Skeletal muscle cell (primary cell): Measurements from ENCODE around the gene CDR2.
"Not testable (repeated sequence)": the region's sequence is repeated elsewhere in the genome, so short reads cannot be mapped to it uniquely, and the experiment has no call there.

Experiments used
- DNase-seq: peaks from one replicate; pipeline ENCODE4 v3.0.0-alpha.2; 2010; ENCODE audit warnings: low read depth
- H3K4me3 ChIP-seq: 2 replicates; pipeline ENCODE4 v1.5.1; 2011; ENCODE audit warnings: low read depth, mild to moderate bottlenecking, control low read depth, low read length, moderate library complexity

The CDR2 gene

DNA sequence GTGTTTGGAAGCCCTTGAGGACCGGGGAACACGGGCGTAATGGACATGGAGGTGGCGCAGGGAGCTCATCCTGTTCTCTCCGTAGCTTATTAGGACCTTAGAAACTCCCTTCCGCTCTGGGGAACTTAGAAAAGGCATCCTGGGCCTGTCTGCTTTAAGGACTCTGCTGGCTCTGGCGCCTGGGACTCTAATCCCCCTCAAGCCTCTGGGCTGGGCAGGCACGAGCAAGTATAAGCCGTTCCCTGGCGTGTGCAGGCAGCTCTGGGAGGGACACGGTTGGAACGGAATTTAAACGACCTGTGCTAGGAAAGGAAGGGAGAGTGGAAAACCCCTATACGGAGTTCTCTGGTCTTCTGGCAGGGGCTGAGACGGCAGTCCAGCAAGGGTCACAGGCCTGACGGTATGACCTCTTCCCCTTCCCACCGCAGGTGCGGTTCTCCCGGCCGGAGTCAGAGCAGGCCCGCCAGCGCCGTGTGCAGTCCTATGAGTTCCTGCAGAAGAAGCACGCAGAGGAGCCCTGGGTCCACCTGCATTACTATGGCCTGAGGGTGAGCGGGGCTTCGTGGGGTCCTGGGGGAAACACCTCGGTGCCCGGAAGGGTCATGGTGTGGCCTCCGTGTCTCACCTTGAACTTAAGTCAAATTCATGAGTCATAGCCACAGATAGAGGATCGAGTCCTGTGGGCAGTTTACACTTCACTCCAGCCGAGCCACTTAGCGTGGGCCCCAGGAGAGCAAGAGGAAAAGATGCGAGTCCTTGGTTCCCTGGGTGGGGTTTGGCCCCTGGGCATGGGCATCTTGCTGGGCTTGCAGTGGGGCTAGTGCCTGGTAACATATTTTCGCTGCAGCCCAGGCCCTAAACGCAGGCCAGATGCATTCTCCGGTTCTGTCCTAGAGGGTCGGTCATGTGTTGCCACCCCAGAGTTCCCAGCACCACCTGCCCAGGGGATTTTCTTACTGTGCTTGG lies 59.5 kb downstream of the CDR2 start:
- DNase-seq, result no peak
- H3K4me3 ChIP-seq, result no peak overlapping the region

- H3K4me3 ChIP-seq, result no peak overlapping the region
- DNase-seq, result no peak
These were observed 60.4 kb downstream of the CDR2 start for GRCh38 chr16:22313876-22314470.

DNA sequence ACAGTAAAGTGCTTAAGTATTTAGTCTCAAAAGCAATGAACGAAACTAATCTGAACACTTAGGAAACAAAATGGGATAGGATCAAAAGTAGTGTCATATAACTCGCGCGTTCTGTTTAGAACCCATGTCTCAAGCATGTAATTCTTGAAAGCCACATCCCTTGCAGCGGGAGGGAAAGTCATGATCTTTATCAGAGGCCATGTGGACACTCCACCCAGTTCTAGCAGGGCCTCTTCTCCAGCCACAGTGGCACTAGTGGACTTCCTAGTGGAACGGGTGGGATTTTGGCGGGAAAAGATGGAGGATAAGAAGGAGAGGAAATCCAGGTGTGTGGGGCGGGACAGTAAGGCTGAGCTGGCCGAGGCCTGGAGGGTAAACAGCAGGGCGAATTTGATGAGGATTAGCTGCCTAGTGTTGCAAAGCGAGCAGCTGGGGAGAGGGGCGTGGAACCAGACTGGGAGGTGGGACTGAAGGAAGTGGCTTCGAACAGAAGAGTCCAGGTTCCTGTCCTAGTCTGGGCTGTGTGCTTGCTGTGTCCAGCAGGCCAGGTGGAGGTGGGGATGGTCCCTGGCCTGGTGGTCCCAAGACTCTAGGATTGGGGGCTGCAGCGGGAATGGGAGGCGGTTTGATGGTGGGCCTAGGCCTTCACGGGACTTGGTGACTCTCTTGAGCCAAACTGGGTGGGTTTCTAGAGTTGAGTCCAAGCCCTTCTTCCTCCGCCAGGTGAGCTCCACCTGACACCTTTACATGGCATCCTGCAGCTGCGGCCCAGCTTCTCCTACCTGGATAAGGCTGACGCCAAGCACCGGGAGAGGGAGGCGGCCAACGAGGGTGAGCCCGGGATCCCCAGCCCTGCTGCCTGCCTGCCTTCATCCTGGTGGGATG lies 61.3 kb downstream of the CDR2 start:
- H3K4me3 ChIP-seq, result no peak overlapping the region
- no peak for DNase-seq

GRCh38 chr16:22311520-22311919 lies 62.9 kb downstream of the CDR2 start:
- DNase-seq, result no peak
- H3K4me3 ChIP-seq, result no peak overlapping the region

GRCh38 chr16:22308824-22309520 lies 65.4 kb downstream of the CDR2 start:
- no peak for DNase-seq
- H3K4me3 ChIP-seq, result no peak overlapping the region

DNA sequence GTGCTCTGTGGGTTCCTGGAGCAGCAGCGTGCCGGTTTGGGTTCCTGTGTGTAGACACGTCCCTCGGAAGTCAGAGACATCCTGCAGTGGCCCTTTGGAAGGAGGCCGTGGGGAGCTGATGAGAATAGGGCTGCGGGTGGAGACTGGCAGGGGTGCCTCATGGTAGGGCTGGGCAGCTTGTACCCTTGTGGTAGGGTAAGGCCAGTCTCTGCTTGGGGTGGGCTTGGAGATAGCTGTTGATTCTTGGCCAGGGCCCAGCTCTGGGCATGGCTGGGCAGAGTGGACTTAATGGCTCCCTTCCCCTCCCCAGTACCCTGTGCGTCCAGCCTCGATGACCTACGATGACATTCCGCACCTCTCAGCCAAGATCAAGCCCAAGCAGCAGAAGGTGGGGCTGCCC lies 66.6 kb downstream of the CDR2 start:
- DNase-seq, result no peak
- H3K4me3 ChIP-seq, result no peak overlapping the region

DNA sequence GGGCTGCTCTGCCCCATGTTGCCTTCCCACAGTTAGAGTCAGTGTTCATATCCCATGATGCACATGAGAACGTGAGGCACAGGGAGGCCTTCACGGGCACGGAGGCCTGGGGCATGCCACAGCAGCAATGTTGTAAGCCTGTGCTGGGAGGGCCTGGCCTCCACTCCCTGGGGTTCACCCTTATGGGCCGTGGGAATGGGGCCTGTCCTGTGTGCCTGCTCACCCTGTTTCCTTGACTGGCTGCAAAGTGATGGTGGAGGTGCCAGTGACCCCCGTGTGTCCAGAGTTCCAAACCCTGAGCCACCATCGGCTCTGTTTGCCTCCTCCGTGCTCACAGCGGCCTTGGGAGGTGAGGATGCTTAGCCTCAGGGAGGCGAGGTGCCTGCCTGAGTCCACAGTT lies 67.6 kb downstream of the CDR2 start:
- no peak overlapping the region for H3K4me3 ChIP-seq
- DNase-seq, result no peak

- H3K4me3 ChIP-seq, result no peak overlapping the region
These were observed 70.0 kb downstream of the CDR2 start for GRCh38 chr16:22304411-22304810.

DNA sequence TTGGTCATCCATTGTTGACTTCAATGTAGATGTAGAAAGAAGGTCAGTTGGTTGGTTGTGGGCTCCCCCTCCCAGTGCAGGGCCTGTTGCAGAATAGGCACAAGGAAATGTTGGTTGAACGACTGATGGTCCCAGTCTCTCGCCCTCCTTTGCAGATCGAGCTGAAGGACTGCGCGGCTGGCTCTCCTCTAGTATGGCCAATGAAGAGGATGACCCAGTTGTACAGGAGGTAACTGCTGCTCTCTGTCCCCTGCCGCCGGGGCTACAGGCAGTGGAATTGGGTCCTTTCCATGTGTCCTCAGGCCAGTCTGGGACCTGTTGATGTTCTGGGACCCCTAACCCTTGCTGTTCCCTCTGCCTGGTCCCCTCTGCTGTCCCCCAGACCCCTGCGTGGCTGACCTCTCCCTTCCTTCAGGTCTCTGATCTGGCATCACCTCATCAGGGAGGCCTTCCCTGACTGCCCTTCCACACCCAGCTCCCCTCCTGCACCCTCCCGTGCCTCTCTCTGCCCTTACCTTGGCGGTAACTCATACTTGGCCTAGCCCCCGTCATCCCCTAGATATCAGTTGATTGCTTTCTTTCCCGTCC lies 71.5 kb downstream of the CDR2 start:
- no peak overlapping the region for H3K4me3 ChIP-seq
- DNase-seq, result no peak

More at GRCh38 chr16:22304411-22304810, 70.0 kb downstream of the CDR2 start:
- DNase-seq, result no peak

GRCh38 chr16:22301423-22301822 lies 73.0 kb downstream of the CDR2 start:
- not testable (repeated sequence) for H3K4me3 ChIP-seq, DNase-seq

DNA sequence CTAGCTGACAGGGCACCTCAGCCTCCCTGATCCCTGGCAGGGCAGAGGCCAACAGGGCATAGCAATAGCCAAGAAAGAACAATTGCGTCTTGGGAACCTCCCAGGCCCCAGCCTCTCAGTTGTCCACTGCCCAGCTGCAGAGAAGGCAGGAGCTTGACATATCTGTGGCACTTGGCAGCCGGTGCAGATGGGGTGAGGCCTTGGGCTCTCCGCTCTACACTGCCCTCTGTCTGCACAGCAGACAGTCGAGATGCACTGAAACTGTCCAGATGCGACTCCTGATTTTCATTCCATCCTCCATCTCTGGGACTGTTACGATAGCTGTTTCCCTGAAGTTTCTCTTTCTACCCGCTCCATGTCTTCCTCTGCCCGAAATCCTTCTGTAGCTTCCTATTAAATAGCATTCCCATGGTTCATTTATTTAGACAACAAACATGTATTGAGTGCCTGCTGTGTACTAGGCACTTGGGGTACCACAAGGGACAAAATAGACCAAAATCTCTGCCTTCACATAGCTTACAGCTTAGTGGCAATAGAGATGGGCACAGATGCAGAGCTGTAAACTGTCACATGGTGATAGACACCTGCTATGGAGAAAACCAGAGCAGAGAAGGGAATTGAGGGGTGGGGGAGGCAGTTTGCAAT lies 73.9 kb downstream of the CDR2 start:
- no peak overlapping the region for H3K4me3 ChIP-seq
- no peak for DNase-seq

DNA sequence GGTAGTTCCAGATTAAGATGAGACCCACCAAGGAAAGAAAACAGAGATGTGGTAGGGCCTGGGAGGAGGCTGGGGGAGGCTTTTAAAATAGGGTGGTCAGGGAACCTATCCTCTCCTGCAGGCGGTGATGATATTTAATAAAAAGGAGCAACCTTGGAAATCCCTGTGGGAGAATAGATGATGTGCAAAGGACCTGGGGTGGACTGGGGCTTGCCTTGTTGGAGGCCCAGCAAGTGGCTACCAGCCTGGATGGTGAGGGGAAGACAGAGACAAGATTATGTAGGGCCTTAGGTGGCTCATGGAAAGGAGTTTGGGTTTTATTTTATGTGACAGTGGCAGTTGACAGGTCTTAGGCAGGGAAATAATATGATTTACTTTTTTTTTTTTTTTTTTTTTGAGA lies 75.4 kb downstream of the CDR2 start:
- no peak overlapping the region for H3K4me3 ChIP-seq
- DNase-seq, result no peak

GRCh38 chr16:22297871-22298733 lies 76.3 kb downstream of the CDR2 start:
- peak; percentile 95 for DNase-seq
- H3K4me3 ChIP-seq, result peak overlapping the region; percentile 79

DNA sequence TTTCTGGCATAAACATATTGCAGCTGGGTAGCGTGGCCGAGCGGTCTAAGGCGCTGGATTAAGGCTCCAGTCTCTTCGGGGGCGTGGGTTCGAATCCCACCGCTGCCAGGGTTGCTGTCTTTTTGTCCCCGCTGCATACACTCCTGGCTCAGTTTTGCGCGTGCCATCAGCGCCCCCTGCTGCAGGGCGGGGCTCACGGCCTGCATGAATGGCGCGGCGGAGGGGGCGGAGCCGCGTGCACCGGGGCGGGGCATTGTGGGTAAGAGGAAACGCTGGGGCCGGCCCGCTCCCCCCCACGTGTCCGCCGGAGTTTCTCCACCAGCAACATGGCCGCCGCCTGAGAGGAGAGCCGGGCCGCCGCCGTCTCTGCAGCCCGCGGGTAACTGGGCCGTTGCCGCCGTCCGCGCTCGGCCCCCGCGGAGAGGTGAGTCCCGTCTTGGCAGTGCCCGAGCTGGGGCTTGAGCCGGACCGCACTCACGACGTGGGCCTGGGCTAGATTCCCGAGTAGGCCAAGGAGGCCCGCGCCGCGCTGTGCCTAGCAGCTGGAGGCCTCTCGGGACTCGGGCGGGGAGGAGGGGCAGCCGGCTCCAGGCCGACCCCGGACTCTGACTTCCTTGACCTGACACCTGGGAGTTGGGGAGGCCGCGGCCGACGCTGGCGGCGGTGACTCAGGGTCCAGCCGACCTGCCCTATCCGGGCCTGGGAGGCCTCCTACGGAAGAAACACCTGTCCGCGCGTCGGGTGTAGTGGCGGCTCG lies 77.1 kb downstream of the CDR2 start, which contains the start of gene POLR3E:
Gene POLR3E (plus strand): TSS at position 296 of the 757 bp plus-strand sequence. CDS start 5,560 bp downstream, outside the sequence.
- peak; percentile 85 for DNase-seq
- H3K4me3 ChIP-seq, result peak within 1 kb of the TSS; percentile 79

GRCh38 chr16:22296225-22297113 lies 78.0 kb downstream of the CDR2 start:
- DNase-seq, result no peak
- H3K4me3 ChIP-seq, result peak overlapping the region; percentile 79
